Dermis microvascular lymphatic vessel endothelial cell (primary cell): ENCODE results near the gene NUF2. TPM values are rescaled to one million over a fixed set of nuclear protein-coding genes. Genes with fewer than 3 reads are reported as not detected.

ENCODE experiments used
- DNase-seq, 2 donors: peaks; one replicate each; pipeline versions ENCODE4 v3.0.0 to v3.0.0-alpha.2; 2010; ENCODE audit warnings: low read depth in 2 of 2
- total RNA-seq: library from RNA; depleted of rRNA; stranded (reverse); fragments of >200 nt; gene quantifications from 2 replicates; pipeline ENCODE4 v1.2.1, GENCODE V29; 2014

Gene NUF2
- total RNA-seq, 1 donor from 2014 or later: 11.8 TPM

- no peak for DNase-seq
Observed at GRCh38 chr1:163399976-163400601, 78.3 kb downstream of the NUF2 start.

GRCh38 chr1:163401211-163401610, 79.5 kb downstream of the NUF2 start:
- no peak for DNase-seq

Other genes with a start within 250 kb of the NUF2 start
- gene RGS5, start 119.0 kb upstream of the NUF2 start, total RNA-seq: 1.0 and 1.6 TPM in 2 replicates